Common myeloid progenitor, CD34-positive (primary cell): ENCODE measurements around the gene PXMP4.

Experiments
- CTCF ChIA-PET: fragments of 350-600 bp; sonication (Branson Sonifier 250); formaldehyde crosslinking; loops from one replicate; lab custom pipeline; 2021; ENCODE audit warnings: antibody characterized with exemption; lab: Charles Lee
- POLR2A ChIA-PET: fragments of 350-600 bp; sonication (Branson Sonifier 250); formaldehyde crosslinking; loops from one replicate; lab custom pipeline; 2021; ENCODE audit warnings: antibody characterized with exemption; lab: Charles Lee
- DNase-seq, 3 donors: peaks; one replicate each; pipeline versions ENCODE4 v3.0.0 to v3.0.0-alpha.2; 2013
- H3K27ac ChIP-seq, 2 experiments: 1 replicate in 1 of 2; 2 replicates in 1 of 2; pipeline ENCODE4 v1.7.0; 2013; ENCODE audit warnings: inconsistent platforms in 2 of 2, low read length in 2 of 2, mild to moderate bottlenecking in 2 of 2, low read depth in 1 of 2, moderate library complexity in 1 of 2; ENCODE audit not compliant: severe bottlenecking in 2 of 2, insufficient read depth in 1 of 2, poor library complexity in 1 of 2
- H3K27me3 ChIP-seq, 5 experiments: replicated peaks in 2 of 5; 1 replicate in 3 of 5; 2 replicates in 2 of 5; pipeline versions ENCODE4 v1.6.1 to v1.7.0; 2013; ENCODE audit warnings: low read length in 4 of 5, mild to moderate bottlenecking in 2 of 5, moderate library complexity in 2 of 5, inconsistent platforms in 1 of 5; ENCODE audit not compliant: insufficient read depth in 5 of 5, control insufficient read depth in 4 of 5
- H3K36me3 ChIP-seq, 4 experiments: 1 replicate in 2 of 4; 2 replicates in 2 of 4; pipeline versions ENCODE4 v1.6.1 to v1.7.0; 2013; ENCODE audit warnings: low read length in 3 of 4, control low read depth in 1 of 4, mild to moderate bottlenecking in 1 of 4; ENCODE audit not compliant: control insufficient read depth in 4 of 4, insufficient read depth in 4 of 4
- H3K4me1 ChIP-seq, 4 experiments: 1 replicate in 3 of 4; 2 replicates in 1 of 4; pipeline versions ENCODE4 v1.6.1 to v1.7.1; 2013; ENCODE audit warnings: low read length in 3 of 4, mild to moderate bottlenecking in 3 of 4, control low read depth in 1 of 4, inconsistent platforms in 1 of 4, moderate library complexity in 1 of 4; ENCODE audit not compliant: control insufficient read depth in 4 of 4, insufficient read depth in 4 of 4; ENCODE audit errors: control extremely low read depth in 1 of 4
- H3K4me3 ChIP-seq, 7 experiments: 1 replicate in 4 of 7; 2 replicates in 3 of 7; pipeline versions ENCODE4 v1.5.1 to v1.7.0; 2013; ENCODE audit warnings: mild to moderate bottlenecking in 7 of 7, low read length in 6 of 7, moderate library complexity in 6 of 7, inconsistent platforms in 2 of 7, low read depth in 2 of 7, control low read depth in 1 of 7; ENCODE audit not compliant: insufficient read depth in 4 of 7, control insufficient read depth in 1 of 7; ENCODE audit errors: extremely low read depth in 1 of 7
- H3K9me3 ChIP-seq, 5 experiments: 1 replicate in 4 of 5; 2 replicates in 1 of 5; pipeline versions ENCODE4 v1.6.1 to v1.7.1; 2013; ENCODE audit warnings: low read length in 4 of 5, mild to moderate bottlenecking in 2 of 5, inconsistent platforms in 1 of 5, low read depth in 1 of 5, moderate library complexity in 1 of 5; ENCODE audit not compliant: control insufficient read depth in 4 of 5, insufficient read depth in 2 of 5; ENCODE audit errors: control extremely low read depth in 1 of 5
- WGBS: methylation state at CpG from one replicate; pipeline ENCODE4 v1.1.5; 2013; ENCODE audit not compliant: insufficient coverage; 5-methylcytosine and 5-hydroxymethylcytosine counted together

The PXMP4 gene

GRCh38 chr20:33660035-33660684, 60.0 kb downstream of the PXMP4 start:
- ChIA-PET CTCF (no interaction called here), POLR2A (no interaction called here)
- Histone ChIP-seq H3K9me3 (no peaks in the 10 kb centered on the region), H3K36me3 (peaks cover 0 to 7% (median 0%) of the 10 kb centered on the region in 4 experiments), H3K27me3 (no peaks in the 10 kb centered on the region), H3K4me3 (no peak overlapping the region), H3K4me1 (peaks cover 0 to 18% (median 18%) of the 10 kb centered on the region in 4 experiments), H3K27ac (no peak overlapping the region)
- 96% methylated on average over 14 of the region's 21 CpGs for WGBS
- DNase-seq: no peak

GRCh38 chr20:33659341-33660034, 60.6 kb downstream of the PXMP4 start:
- POLR2A ChIA-PET: no interaction called here

GRCh38 chr20:33658929-33659328, 61.2 kb downstream of the PXMP4 start:
- DNase-seq: no peak
- no peaks in the 10 kb centered on the region for H3K27me3 ChIP-seq
- H3K4me3 ChIP-seq: no peak overlapping the region
- no peak overlapping the region for H3K27ac ChIP-seq
- peaks cover 0 to 13% (median 12%) of the 10 kb centered on the region in 4 experiments for H3K4me1 ChIP-seq
- POLR2A ChIA-PET: no interaction called here
- CTCF ChIA-PET: interaction anchor here (8.2 kb wide), 1 partner anchor 7 kb away, joined by 86 read pairs; the partner anchor contains the start of genes ACTL10 and C20orf144
- 100% methylated on average over 3 of the region's 4 CpGs for WGBS
- no peaks in the 10 kb centered on the region for H3K9me3 ChIP-seq
- H3K36me3 ChIP-seq: peaks cover 0 to 7% (median 0%) of the 10 kb centered on the region in 4 experiments

More at GRCh38 chr20:33659341-33660034, 60.6 kb downstream of the PXMP4 start:
- Histone ChIP-seq H3K27me3 (no peaks in the 10 kb centered on the region), H3K27ac (no peak overlapping the region), H3K4me1 (peaks cover 0 to 18% (median 18%) of the 10 kb centered on the region in 4 experiments), H3K9me3 (no peaks in the 10 kb centered on the region), H3K4me3 (no peak overlapping the region), H3K36me3 (peaks cover 0 to 7% (median 0%) of the 10 kb centered on the region in 4 experiments)
- CTCF ChIA-PET: no interaction called here
- 96% methylated on average over 20 of the region's 32 CpGs for WGBS
- DNase-seq: no peak

GRCh38 chr20:33658510-33658909, 61.6 kb downstream of the PXMP4 start:
- Histone ChIP-seq H3K4me1 (peaks cover 0 to 10% (median 9%) of the 10 kb centered on the region in 4 experiments), H3K9me3 (no peaks in the 10 kb centered on the region), H3K36me3 (peaks cover 0 to 7% (median 0%) of the 10 kb centered on the region in 4 experiments), H3K4me3 (no peak overlapping the region), H3K27ac (no peak overlapping the region), H3K27me3 (no peaks in the 10 kb centered on the region)
- ChIA-PET POLR2A (no interaction called here), CTCF (interaction anchor here (8.2 kb wide), 1 partner anchor 7 kb away, joined by 86 read pairs; the partner anchor contains the start of genes ACTL10 and C20orf144)
- WGBS: 96% methylated on average over 5 of the region's 8 CpGs
- no peak for DNase-seq

- H3K27me3 ChIP-seq: no peaks in the 10 kb centered on the region
- H3K36me3 ChIP-seq: peaks cover 0 to 7% (median 0%) of the 10 kb centered on the region in 4 experiments
- H3K27ac ChIP-seq: no peak overlapping the region
- peaks cover 0 to 4% (median under 1%) of the 10 kb centered on the region in 4 experiments for H3K4me1 ChIP-seq
- H3K9me3 ChIP-seq: no peaks in the 10 kb centered on the region
- H3K4me3 ChIP-seq: no peak overlapping the region
- POLR2A ChIA-PET: no interaction called here
- WGBS: 99% methylated on average over 6 of the region's 12 CpGs
- no peak for DNase-seq
- CTCF ChIA-PET: interaction anchor here (8.2 kb wide), 1 partner anchor 8 kb away, joined by 86 read pairs; the partner anchor contains the start of genes ACTL10 and C20orf144
These were observed 62.4 kb downstream of the PXMP4 start for GRCh38 chr20:33657704-33658095.

GRCh38 chr20:33656783-33657703, 63.1 kb downstream of the PXMP4 start:
- CTCF ChIA-PET: interaction anchor here (8.2 kb wide), 1 partner anchor 9 kb away, joined by 86 read pairs; the partner anchor contains the start of genes ACTL10 and C20orf144
- Histone ChIP-seq H3K27me3 (no peaks in the 10 kb centered on the region), H3K36me3 (peaks cover 0 to 7% (median 0%) of the 10 kb centered on the region in 4 experiments), H3K4me3 (no peak overlapping the region), H3K4me1 (peaks cover 0 to 2% (median 0%) of the 10 kb centered on the region in 4 experiments), H3K9me3 (no peaks in the 10 kb centered on the region), H3K27ac (no peak overlapping the region)
- POLR2A ChIA-PET: no interaction called here
- WGBS: 98% methylated on average over 14 of the region's 17 CpGs
- no peak for DNase-seq
